KG1 (cell line): Measurements from ENCODE around the gene NXNL2.

Source experiments
- DNase-seq: peaks from one replicate; lab custom pipeline; 2025; lab: John Stamatoyannopoulos, UW

Gene NXNL2

DNA sequence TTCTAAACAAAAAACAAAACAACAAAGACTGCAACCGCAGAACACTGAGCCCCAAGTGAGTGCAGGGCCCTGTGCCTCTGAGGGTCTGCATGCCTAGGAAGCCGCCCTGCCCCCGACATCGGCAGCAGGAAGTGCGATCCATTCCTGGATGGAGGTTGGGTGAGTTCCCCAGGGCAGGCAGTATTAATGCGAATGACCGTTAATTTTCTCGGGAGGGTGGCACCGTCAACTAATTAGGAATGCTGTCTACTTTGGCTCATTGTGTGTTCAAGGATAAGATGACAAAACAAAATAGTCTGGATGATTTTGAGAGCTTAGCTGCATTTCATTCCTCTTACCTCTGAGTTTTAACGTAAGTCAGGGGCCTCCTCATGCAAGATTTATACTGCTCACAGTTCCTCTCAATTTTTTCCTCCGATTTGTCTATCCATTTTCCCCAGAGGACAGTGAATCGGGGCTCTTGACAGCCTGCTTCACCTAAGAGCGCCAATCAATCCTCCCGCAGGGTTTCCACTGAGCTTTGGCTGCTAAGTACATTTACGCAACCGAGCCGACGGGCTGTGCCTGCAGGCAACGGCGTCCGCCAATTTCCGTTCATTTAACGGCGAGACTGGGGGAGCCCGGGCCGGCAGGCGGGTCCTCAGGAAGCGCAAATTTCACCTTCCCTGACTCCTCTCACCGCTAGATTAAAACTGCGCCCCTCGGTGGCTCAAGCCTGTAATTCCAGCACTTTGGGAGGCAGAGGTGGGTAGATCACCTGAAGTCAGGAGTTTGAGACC, 2.9 kb upstream of the NXNL2 start:
- DNase-seq, result no peak

DNA sequence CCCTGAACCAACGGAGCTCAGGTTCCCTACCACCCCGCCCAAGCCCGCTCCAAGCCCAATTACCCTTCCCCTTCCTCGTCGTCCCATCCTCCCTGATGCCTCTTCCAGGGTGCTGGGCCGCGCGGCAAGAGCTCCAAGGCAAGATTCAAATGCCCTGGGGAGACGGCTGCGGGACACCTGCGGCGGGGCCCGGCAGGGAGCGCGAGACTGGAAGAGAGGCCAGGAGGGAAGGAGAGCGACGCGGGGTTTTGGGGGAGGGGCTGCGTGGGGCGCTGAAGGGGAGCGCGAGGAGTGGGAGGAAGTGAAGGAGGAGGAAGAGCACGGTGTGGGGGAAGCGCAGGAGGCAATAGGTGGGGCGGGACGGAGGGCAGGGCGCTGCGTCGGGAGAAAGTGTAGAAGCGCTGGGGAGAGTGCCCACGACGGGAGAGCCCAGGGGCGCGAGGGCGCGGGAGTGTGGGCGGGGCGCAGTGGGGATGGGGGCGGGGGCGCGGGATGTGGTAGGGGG, 975 bp upstream of the NXNL2 start:
- DNase-seq, result no peak

DNA sequence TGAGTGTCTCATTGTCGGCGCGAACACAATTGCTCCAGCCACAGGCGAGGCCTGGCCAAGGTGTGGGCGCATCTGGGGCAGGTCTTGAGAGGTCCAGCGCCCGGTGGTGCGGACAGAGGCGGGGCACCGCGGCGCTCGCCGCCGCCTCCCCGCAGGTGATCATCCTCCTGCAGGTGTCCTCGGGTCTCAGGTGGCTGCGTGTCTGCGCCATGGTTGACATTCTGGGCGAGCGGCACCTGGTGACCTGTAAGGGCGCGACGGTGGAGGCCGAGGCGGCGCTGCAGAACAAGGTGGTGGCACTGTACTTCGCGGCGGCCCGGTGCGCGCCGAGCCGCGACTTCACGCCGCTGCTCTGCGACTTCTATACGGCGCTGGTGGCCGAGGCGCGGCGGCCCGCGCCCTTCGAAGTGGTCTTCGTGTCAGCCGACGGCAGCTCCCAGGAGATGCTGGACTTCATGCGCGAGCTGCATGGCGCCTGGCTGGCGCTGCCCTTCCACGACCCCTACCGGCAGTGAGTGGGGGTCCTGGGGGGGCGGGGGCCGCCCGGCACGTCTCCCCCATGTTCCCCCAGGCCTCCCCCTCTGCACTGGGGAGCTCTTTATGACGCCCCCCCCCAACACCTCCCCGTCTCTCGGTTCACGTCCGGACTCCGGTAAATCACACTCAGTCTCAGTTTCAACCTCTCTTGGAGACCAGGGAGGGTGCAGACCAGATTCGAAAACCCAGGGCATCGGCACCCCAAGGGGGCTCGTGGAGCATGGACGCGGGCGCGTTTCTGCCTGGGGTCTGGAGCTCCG, 446 bp downstream of the NXNL2 start:
- DNase-seq, result no peak

DNA sequence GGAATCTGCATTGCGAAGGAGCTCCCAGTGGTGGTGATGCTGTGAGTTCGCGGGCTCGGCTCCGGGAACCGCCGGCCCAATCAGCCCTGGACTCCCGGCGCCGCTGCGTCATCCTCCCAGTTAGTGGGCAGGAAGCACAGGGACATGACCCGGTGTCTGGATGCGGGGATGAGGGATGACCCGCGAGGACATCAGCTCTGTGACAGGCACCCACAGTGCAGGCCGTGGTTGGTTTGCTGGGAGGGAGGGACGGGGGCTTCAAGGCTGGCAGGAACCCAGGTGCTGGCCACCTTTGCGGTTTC, 996 bp downstream of the NXNL2 start:
- no peak for DNase-seq

- no peak for DNase-seq
Observed at GRCh38 chr9:88536951-88537760, 2.2 kb downstream of the NXNL2 start.

GRCh38 chr9:88537761-88538091, 2.7 kb downstream of the NXNL2 start:
- DNase-seq, result no peak

DNA sequence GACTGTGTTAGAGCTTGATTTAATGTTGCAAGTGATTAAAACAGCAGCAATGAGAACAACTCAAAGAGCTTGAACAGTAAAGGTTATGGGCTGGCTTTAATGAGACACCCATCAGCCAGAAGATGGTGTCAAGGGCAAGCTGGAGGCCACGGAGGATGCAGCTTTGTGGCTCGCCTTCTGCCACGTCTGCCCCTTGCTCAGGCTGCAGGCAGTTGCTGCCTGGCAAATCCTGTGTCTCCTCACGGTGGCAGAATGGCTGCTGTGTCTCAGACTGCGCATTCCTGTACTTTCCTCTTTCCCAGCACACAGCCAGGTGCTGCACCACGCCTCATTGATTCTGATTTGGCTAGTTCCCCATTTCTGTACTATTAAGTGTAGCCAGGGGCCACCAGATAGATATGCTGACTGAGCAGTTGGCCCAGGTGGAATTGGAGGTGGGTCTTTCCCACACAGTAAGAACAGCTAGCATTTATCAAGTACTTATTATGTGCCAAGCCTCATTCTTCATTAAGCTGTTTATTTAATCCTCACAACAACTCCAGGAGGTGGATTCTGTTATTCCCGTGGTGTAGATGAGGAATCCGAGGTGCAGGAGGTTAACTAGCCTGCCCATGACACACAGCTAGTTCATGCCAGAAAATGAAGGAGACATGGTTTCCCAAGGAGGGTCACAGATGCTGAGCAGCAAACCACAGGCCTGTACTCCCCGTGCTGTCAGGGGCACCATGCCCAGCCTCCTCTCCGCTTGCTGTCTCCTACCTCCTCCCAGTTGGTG, 3.5 kb downstream of the NXNL2 start:
- no peak for DNase-seq

- no peak for DNase-seq
Observed at GRCh38 chr9:88539246-88539645, 4.3 kb downstream of the NXNL2 start.

DNA sequence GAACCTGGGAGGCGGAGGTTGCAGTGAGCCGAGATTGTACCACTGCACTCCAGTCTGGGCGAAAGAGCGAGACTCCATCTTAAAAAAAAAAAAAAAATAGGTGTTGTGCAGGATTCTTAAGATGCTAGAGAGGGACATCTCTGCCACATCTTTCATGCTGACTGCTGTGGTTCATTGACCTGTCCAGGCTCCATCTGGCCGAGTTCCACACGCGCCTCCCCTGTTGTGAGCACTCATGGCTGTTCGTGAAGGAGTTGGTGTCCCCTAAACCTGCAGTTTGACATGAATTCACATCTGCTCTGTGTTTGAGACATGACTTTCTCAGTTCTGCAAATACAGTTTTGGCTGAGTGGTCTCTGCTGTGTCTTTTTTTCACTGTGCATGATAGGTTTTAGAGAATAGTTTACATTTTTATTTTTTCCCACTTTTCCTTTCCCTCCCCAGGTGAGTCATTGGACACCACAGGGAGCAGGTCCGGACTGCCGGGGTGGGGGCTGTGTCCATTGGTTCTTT, 5.3 kb downstream of the NXNL2 start:
- DNase-seq, result no peak

DNA sequence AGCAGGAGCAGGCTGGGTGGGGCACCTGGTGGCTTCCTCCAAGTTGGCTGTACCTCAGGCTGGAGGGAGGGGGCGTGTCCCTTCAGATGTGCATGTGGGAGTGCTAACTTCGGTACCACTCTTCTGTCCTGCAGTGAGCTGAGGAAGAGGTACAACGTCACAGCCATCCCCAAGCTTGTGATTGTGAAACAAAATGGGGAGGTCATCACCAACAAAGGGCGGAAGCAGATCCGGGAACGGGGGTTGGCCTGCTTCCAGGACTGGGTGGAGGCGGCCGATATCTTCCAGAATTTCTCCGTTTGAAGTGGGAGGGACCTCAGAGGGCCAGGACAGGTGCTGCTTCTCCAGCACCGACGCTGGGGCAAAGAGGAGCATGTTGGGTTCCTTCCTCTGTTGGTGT, 9.3 kb downstream of the NXNL2 start:
- DNase-seq, result no peak

- DNase-seq, result no peak
Observed at GRCh38 chr9:88551546-88552137, 16.7 kb downstream of the NXNL2 start.

DNA sequence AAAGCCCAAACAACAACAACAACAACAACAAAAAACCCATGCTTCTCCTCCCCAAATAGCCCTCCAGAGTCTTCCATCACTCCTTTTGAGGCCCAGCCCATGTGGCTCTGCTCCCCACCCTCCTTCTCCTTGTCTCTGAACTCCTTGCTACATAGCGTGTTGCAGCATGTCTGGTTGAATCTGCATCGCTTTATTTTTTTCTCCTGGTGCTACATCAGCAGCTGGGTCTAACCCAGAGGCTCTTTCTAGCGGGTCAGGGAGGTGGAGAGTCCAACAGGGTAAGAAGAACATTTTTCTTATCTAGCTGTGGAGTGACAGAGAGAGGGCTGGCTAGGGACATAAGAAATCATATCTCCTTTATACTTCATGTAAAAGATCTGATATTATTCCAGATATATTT, 18.4 kb downstream of the NXNL2 start:
- DNase-seq, result no peak

GRCh38 chr9:88555268-88555980, 20.4 kb downstream of the NXNL2 start:
- DNase-seq, result no peak

- DNase-seq, result no peak
Observed at GRCh38 chr9:88559661-88560060, 24.7 kb downstream of the NXNL2 start.

- no peak for DNase-seq
Observed at GRCh38 chr9:88567870-88568269, 32.9 kb downstream of the NXNL2 start.

GRCh38 chr9:88571419-88571818, 36.4 kb downstream of the NXNL2 start:
- no peak for DNase-seq

DNA sequence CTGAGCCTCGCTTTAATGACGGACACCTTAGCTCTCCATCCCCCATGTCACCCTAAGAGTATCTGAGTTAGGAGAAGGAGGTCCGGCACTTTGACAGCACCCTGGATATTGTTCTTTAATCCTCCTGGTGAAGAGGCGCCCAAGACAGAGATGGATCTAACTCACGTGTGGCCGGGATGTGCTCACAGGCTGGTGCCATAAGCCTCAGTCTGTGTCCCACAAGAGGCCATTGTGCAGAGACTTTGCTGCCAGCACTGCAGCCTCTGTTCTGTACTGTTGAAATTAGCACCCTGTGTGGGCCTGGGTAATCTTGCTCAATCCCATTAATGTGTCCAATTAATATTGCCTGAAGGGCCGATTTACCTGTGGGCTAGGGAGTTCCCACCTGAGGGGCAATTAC, 37.7 kb downstream of the NXNL2 start:
- DNase-seq, result no peak

GRCh38 chr9:88574953-88575352, 40.0 kb downstream of the NXNL2 start:
- no peak for DNase-seq

- no peak for DNase-seq
Observed at GRCh38 chr9:88577256-88578120, 42.5 kb downstream of the NXNL2 start.
